HEK293 (cell line): ENCODE data around the gene RB1.

ENCODE experiments used
- CTCF ChIA-PET: fragments of 350-600 bp; formaldehyde crosslinking; extraction: SDS; loops from one replicate; lab custom pipeline; 2021; ENCODE audit warnings: antibody characterized with exemption; lab: Yijun Ruan, JAX
- POLR2A ChIA-PET: fragments of 300-600 bp; formaldehyde crosslinking; extraction: SDS; loops from one replicate; lab custom pipeline; 2020; ENCODE audit warnings: antibody characterized with exemption, inconsistent platforms; lab: Yijun Ruan, JAX
- H3K27ac ChIP-seq: fragments of 200-500 bp; sonication (Bioruptor generic); 2 replicates; pipeline ENCODE4 v1.5.1; 2014; ENCODE audit warnings: low read depth, low read length, control low read depth, inconsistent platforms; ENCODE audit errors: extremely low read depth
- H3K36me3 ChIP-seq, 2 experiments: fragments of 200-500 bp in 1 of 2; sonication (Bioruptor generic) in 1 of 2; 1 replicate in 1 of 2; 2 replicates in 1 of 2; pipeline ENCODE4 v1.5.1; 2014 to 2017; ENCODE audit warnings: inconsistent platforms in 2 of 2, low read length in 2 of 2; ENCODE audit not compliant: control insufficient read depth in 2 of 2, insufficient read depth in 1 of 2
- H3K4me1 ChIP-seq: fragments of 200-500 bp; sonication (Bioruptor generic); 2 replicates; pipeline ENCODE4 v1.5.1; 2014; ENCODE audit warnings: mild to moderate bottlenecking, low read length, inconsistent platforms; ENCODE audit not compliant: control insufficient read depth, insufficient read depth
- H3K4me3 ChIP-seq: 2 replicates; pipeline ENCODE4 v1.5.1; 2011; ENCODE audit warnings: low read depth, mild to moderate bottlenecking, control low read depth, low read length, moderate library complexity
- H3K9me3 ChIP-seq: fragments of 200-500 bp; sonication (Bioruptor generic); 2 replicates; pipeline ENCODE4 v1.5.1; 2014; ENCODE audit warnings: low read depth, low read length, inconsistent platforms; ENCODE audit not compliant: control insufficient read depth, insufficient read depth
- BCL11B ChIP-seq: fragments of 450-650 bp; formaldehyde crosslinking; IDR thresholded peaks from 2 replicates; pipeline ENCODE4 v1.5.1; 2016; ENCODE audit warnings: low read depth, missing biosample characterization, missing genetic modification characterization
- GLI4 ChIP-seq: fragments of 450-650 bp; formaldehyde crosslinking; IDR thresholded peaks from 2 replicates; pipeline ENCODE4 v1.5.1; 2016; ENCODE audit warnings: missing biosample characterization, missing genetic modification characterization
- GLIS2 ChIP-seq: fragments of 450-650 bp; formaldehyde crosslinking; IDR thresholded peaks from 2 replicates; pipeline ENCODE4 v1.5.1; 2016; ENCODE audit warnings: missing biosample characterization, missing genetic modification characterization
- HOXC10 ChIP-seq: sonication (generic); formaldehyde crosslinking; IDR thresholded peaks from 2 replicates; pipeline ENCODE4 v1.8.1; 2023; ENCODE audit warnings: mild to moderate bottlenecking, missing genetic modification reagents
- IKZF3 ChIP-seq: fragments of 450-650 bp; IDR thresholded peaks from 2 replicates; pipeline ENCODE4 v1.5.0; 2018; ENCODE audit warnings: missing biosample characterization, mild to moderate bottlenecking, missing genetic modification characterization, moderate library complexity
- INSM2 ChIP-seq: fragments of 450-650 bp; formaldehyde crosslinking; IDR thresholded peaks from 2 replicates; pipeline ENCODE4 v1.5.1; 2016; ENCODE audit warnings: missing biosample characterization, missing genetic modification characterization
- KLF16 ChIP-seq: fragments of 450-650 bp; formaldehyde crosslinking; IDR thresholded peaks from 2 replicates; pipeline ENCODE4 v1.5.1; 2017; ENCODE audit warnings: missing biosample characterization, missing genetic modification characterization
- PRDM1 ChIP-seq: fragments of 450-650 bp; formaldehyde crosslinking; IDR thresholded peaks from 2 replicates; pipeline ENCODE4; 2016; ENCODE audit warnings: missing biosample characterization, missing genetic modification characterization
- SALL2 ChIP-seq: fragments of 450-650 bp; formaldehyde crosslinking; IDR thresholded peaks from 2 replicates; pipeline ENCODE4 v1.5.0; 2017; ENCODE audit warnings: missing biosample characterization, mild to moderate bottlenecking, missing genetic modification characterization, borderline replicate concordance
- ZBTB8A ChIP-seq: fragments of 450-650 bp; formaldehyde crosslinking; IDR thresholded peaks from 2 replicates; pipeline ENCODE4 v1.5.1; 2016; ENCODE audit warnings: missing biosample characterization, missing genetic modification characterization
- ZFP37 ChIP-seq: fragments of 450-650 bp; formaldehyde crosslinking; IDR thresholded peaks from 2 replicates; pipeline ENCODE4 v1.5.1; 2016; ENCODE audit warnings: missing biosample characterization, missing genetic modification characterization
- ZNF121 ChIP-seq: fragments of 450-650 bp; formaldehyde crosslinking; IDR thresholded peaks from 2 replicates; pipeline ENCODE4 v1.5.1; 2016; ENCODE audit warnings: missing biosample characterization, missing genetic modification characterization
- ZNF140 ChIP-seq: fragments of 450-650 bp; formaldehyde crosslinking; IDR thresholded peaks from 2 replicates; pipeline ENCODE4 v1.5.1; 2016; ENCODE audit warnings: missing biosample characterization, missing genetic modification characterization
- ZNF16 ChIP-seq: fragments of 450-650 bp; formaldehyde crosslinking; IDR thresholded peaks from 2 replicates; pipeline ENCODE4 v1.5.1; 2016; ENCODE audit warnings: low read depth, missing biosample characterization, missing genetic modification characterization
- ZNF2 ChIP-seq: fragments of 450-650 bp; formaldehyde crosslinking; IDR thresholded peaks from 2 replicates; pipeline ENCODE4 v1.5.1; 2016; ENCODE audit warnings: missing biosample characterization, missing genetic modification characterization
- ZNF202 ChIP-seq: fragments of 450-650 bp; formaldehyde crosslinking; IDR thresholded peaks from 2 replicates; pipeline ENCODE4 v1.5.1; 2016; ENCODE audit warnings: missing biosample characterization, missing genetic modification characterization, borderline replicate concordance
- ZNF211 ChIP-seq: fragments of 450-650 bp; formaldehyde crosslinking; IDR thresholded peaks from 2 replicates; pipeline ENCODE4 v1.5.1; 2016; ENCODE audit warnings: low read depth, missing biosample characterization, missing genetic modification characterization
- ZNF214 ChIP-seq: fragments of 450-650 bp; formaldehyde crosslinking; IDR thresholded peaks from 2 replicates; pipeline ENCODE4 v1.5.1; 2017; ENCODE audit warnings: missing biosample characterization, mild to moderate bottlenecking, missing genetic modification characterization, borderline replicate concordance
- ZNF23 ChIP-seq: fragments of 450-650 bp; formaldehyde crosslinking; IDR thresholded peaks from 2 replicates; pipeline ENCODE4 v1.5.1; 2016; ENCODE audit warnings: missing biosample characterization, missing genetic modification characterization, borderline replicate concordance
- ZNF350 ChIP-seq: fragments of 450-650 bp; formaldehyde crosslinking; IDR thresholded peaks from 2 replicates; pipeline ENCODE4 v1.5.0; 2017; ENCODE audit warnings: missing biosample characterization, mild to moderate bottlenecking, missing genetic modification characterization
- ZNF404 ChIP-seq: fragments of 450-650 bp; formaldehyde crosslinking; IDR thresholded peaks from 2 replicates; pipeline ENCODE4 v1.5.1; 2017; ENCODE audit warnings: missing biosample characterization, missing genetic modification characterization
- ZNF423 ChIP-seq: fragments of 450-650 bp; formaldehyde crosslinking; IDR thresholded peaks from 2 replicates; pipeline ENCODE4 v1.5.1; 2016; ENCODE audit warnings: missing biosample characterization, missing genetic modification characterization
- ZNF433 ChIP-seq: fragments of 450-650 bp; formaldehyde crosslinking; IDR thresholded peaks from 2 replicates; pipeline ENCODE4 v1.5.1; 2016; ENCODE audit warnings: missing biosample characterization, missing genetic modification characterization, low read depth
- ZNF510 ChIP-seq: fragments of 450-650 bp; formaldehyde crosslinking; IDR thresholded peaks from 2 replicates; pipeline ENCODE4 v1.5.1; 2018; ENCODE audit warnings: mild to moderate bottlenecking, missing genetic modification characterization, missing biosample characterization; ENCODE audit not compliant: insufficient replicate concordance
- ZNF518A ChIP-seq: fragments of 450-650 bp; formaldehyde crosslinking; conservative IDR thresholded peaks from 2 replicates; pipeline ENCODE4 v1.5.1; 2016; ENCODE audit warnings: low read depth, missing biosample characterization, missing genetic modification characterization
- ZNF626 ChIP-seq: fragments of 450-650 bp; sonication (Bioruptor Pico); formaldehyde crosslinking; IDR thresholded peaks from 2 replicates; pipeline ENCODE4 v1.5.1; 2018; ENCODE audit warnings: missing biosample characterization, missing genetic modification characterization, inconsistent platforms
- ZNF776 ChIP-seq: fragments of 450-650 bp; formaldehyde crosslinking; IDR thresholded peaks from 2 replicates; pipeline ENCODE4 v1.5.0; 2017; ENCODE audit warnings: missing biosample characterization, missing genetic modification characterization, borderline replicate concordance
- TF ChIP-seq, protein P1 (sequence below): fragments of 450-650 bp; formaldehyde crosslinking; IDR thresholded peaks from 2 replicates; pipeline ENCODE4 v1.5.1; 2017; ENCODE audit warnings: missing biosample characterization, missing genetic modification characterization

RB1 gene

DNA sequence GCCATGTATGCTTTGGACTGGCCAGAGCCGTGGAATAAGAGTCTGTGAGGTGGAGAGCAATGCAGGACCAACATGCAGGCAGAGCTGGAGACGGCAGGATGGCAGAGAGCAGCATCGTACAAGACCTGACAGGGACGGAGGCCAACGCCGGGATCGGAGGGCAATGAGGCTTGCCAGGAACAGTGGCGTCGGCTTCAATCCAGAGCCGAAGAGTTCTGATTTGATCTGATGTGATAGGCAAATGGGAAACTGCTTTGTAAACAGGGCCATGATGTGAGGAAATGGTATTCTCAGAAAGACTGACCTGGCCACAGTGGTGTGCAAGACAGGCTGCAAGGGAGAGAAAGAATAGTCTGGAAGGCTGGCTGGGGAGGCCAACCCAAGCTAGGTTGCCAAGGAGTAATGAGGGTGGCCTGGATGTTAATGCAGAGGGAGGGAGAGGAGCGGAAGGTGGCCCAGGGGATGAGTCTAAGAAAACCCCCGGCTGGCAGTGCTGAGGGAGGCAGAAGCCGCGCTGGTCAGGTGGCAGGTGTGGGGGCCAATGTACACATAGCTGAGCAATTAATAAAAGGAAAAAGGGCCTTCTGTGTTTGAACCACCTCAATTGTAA is 202.6 kb downstream of the RB1 start:
- Histone ChIP-seq H3K9me3 (no peaks in the 10 kb centered on the region), H3K4me1 (no peaks in the 10 kb centered on the region), H3K36me3 (no peaks in the 10 kb centered on the region)
- CTCF ChIA-PET, result interaction anchor here (0.6 kb wide), 1 partner anchor 44 kb away, joined by 3 read pairs; no protein-coding TSS in a partner anchor
- POLR2A ChIA-PET, result no interaction called here
- TF ChIP-seq ZNF510 (no peak), ZNF23 (tag by site-specific recombination) (no peak), ZNF16 (tag by site-specific recombination) (no peak), GLI4 (tag by site-specific recombination) (no peak), ZNF202 (tag by site-specific recombination) (no peak), INSM2 (tag by site-specific recombination) (no peak), ZNF121 (tag by site-specific recombination) (no peak), ZNF2 (tag by site-specific recombination) (no peak), IKZF3 (no peak), ZNF423 (tag by site-specific recombination) (no peak), BCL11B (tag by site-specific recombination) (no peak), ZNF211 (no peak), PRDM1 (tag by site-specific recombination) (no peak), ZNF776 (no peak)
- TF ChIP-seq, all 188 proteins: peak for 0
- Histone ChIP-seq H3K4me3 (no peak overlapping the region), H3K27ac (no peak overlapping the region)

- Histone ChIP-seq H3K4me1 (no peaks in the 10 kb centered on the region), H3K4me3 (no peak overlapping the region), H3K9me3 (no peaks in the 10 kb centered on the region), H3K27ac (no peak overlapping the region), H3K36me3 (no peaks in the 10 kb centered on the region)
- ChIA-PET CTCF (interaction anchor here (0.6 kb wide), 2 partner anchors 11 to 45 kb away, joined by 3 to 4 read pairs; no protein-coding TSS in a partner anchor), POLR2A (no interaction called here)
- no peak for TF ChIP-seq HOXC10 (CRISPR knock-in tag)
- no peak for TF ChIP-seq ZNF404 (tag by site-specific recombination)
- no peak for TF ChIP-seq ZNF214 (tag by site-specific recombination)
- no peak for TF ChIP-seq GLIS2 (tag by site-specific recombination)
- no peak for TF ChIP-seq ZNF518A (tag by site-specific recombination)
- TF ChIP-seq ZNF121 (tag by site-specific recombination), result no peak
- TF ChIP-seq KLF16, result no peak
- TF ChIP-seq ZNF350 (tag by site-specific recombination), result no peak
- TF ChIP-seq, protein P1, sequence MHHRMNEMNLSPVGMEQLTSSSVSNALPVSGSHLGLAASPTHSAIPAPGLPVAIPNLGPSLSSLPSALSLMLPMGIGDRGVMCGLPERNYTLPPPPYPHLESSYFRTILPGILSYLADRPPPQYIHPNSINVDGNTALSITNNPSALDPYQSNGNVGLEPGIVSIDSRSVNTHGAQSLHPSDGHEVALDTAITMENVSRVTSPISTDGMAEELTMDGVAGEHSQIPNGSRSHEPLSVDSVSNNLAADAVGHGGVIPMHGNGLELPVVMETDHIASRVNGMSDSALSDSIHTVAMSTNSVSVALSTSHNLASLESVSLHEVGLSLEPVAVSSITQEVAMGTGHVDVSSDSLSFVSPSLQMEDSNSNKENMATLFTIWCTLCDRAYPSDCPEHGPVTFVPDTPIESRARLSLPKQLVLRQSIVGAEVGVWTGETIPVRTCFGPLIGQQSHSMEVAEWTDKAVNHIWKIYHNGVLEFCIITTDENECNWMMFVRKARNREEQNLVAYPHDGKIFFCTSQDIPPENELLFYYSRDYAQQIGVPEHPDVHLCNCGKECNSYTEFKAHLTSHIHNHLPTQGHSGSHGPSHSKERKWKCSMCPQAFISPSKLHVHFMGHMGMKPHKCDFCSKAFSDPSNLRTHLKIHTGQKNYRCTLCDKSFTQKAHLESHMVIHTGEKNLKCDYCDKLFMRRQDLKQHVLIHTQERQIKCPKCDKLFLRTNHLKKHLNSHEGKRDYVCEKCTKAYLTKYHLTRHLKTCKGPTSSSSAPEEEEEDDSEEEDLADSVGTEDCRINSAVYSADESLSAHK, result no peak
- no peak for TF ChIP-seq SALL2 (tag by site-specific recombination)
- TF ChIP-seq ZNF140 (tag by site-specific recombination), result no peak
- no peak for TF ChIP-seq ZFP37 (tag by site-specific recombination)
- TF ChIP-seq ZBTB8A (tag by site-specific recombination), result no peak
- no peak for TF ChIP-seq ZNF626
- no peak for TF ChIP-seq ZNF433 (tag by site-specific recombination)
Observed at GRCh38 chr13:48507021-48507420, 203.5 kb downstream of the RB1 start.
